IPS-18a (cell line): Measurements from ENCODE around the gene MT1H.
A peak's percentile ranks its signal among the peaks of the same experiment; 100 is the strongest.
"Not testable (repeated sequence)": the region's sequence is repeated elsewhere in the genome, so short reads cannot be mapped to it uniquely, and the experiment has no call there.

Experiments used
- H3K27ac ChIP-seq: one replicate; pipeline ENCODE4 v1.5.1; 2013; ENCODE audit warnings: low read length
- H3K27me3 ChIP-seq: one replicate; pipeline ENCODE4 v1.6.1; 2013; ENCODE audit warnings: mild to moderate bottlenecking, low read length; ENCODE audit not compliant: control insufficient read depth, insufficient read depth
- H3K36me3 ChIP-seq: one replicate; pipeline ENCODE4 v1.6.1; 2013; ENCODE audit warnings: low read depth, low read length; ENCODE audit not compliant: control insufficient read depth
- H3K4me1 ChIP-seq: one replicate; pipeline ENCODE4 v1.6.1; 2013; ENCODE audit warnings: low read depth, low read length; ENCODE audit not compliant: control insufficient read depth
- H3K4me3 ChIP-seq: one replicate; pipeline ENCODE4 v1.5.1; 2013; ENCODE audit warnings: low read length
- H3K9ac ChIP-seq: one replicate; pipeline ENCODE4 v1.6.1; 2013; ENCODE audit warnings: mild to moderate bottlenecking, low read length, moderate library complexity
- H3K9me3 ChIP-seq: one replicate; pipeline ENCODE4 v1.6.1; 2013; ENCODE audit warnings: low read depth, low read length; ENCODE audit not compliant: control insufficient read depth

MT1H gene

GRCh38 chr16:56652600-56652999, 17.0 kb upstream of the MT1H start:
- H3K4me3 ChIP-seq: no peak overlapping the region
- H3K4me1 ChIP-seq: no peaks in the 10 kb centered on the region
- no peaks in the 10 kb centered on the region for H3K36me3 ChIP-seq
- no peak overlapping the region for H3K27ac ChIP-seq
- H3K27me3 ChIP-seq: peaks cover 37% of the 10 kb centered on the region
- H3K9me3 ChIP-seq: no peaks in the 10 kb centered on the region
- H3K9ac ChIP-seq: no peak overlapping the region

DNA sequence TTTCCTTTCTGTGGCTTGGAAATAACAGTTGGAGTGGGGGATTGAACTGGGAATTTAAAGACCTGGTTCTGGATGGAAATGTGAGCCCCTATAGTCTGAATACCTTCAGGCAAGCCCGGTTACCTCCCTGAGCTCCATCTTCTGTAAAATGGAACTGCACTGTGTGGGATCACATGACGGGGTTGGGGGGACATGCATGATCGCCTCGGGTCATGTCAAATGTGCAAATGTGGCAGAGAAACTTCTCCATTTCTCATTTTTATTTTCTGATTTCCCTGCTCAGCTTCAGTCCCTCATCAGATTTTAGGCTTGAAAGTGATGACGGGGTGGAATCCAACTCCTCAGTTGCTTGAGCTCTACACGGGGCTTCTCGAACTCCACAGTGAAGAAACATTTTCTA, 16.4 kb upstream of the MT1H start:
- peaks cover 36% of the 10 kb centered on the region for H3K27me3 ChIP-seq
- no peaks in the 10 kb centered on the region for H3K4me1 ChIP-seq

GRCh38 chr16:56657555-56658326, 11.9 kb upstream of the MT1H start, which contains the start of gene MT1F:
MT1F (plus strand) TSS chr16:56657959; CDS start chr16:56658059, 100 bp downstream.
- Histone ChIP-seq H3K4me1 (no peaks in the 10 kb centered on the region), H3K27me3 (peaks cover 64% of the 10 kb centered on the region), H3K9ac (peak within 1 kb of the TSS; percentile 43), H3K36me3 (no peaks in the 10 kb centered on the region), H3K4me3 (peak within 1 kb of the TSS; percentile 93), H3K27ac (no peak within 1 kb of the TSS), H3K9me3 (no peaks in the 10 kb centered on the region)

More for the DNA sequence above, 16.4 kb upstream of the MT1H start:
- H3K4me3 ChIP-seq: no peak overlapping the region
- no peaks in the 10 kb centered on the region for H3K36me3 ChIP-seq
- no peaks in the 10 kb centered on the region for H3K9me3 ChIP-seq
- no peak overlapping the region for H3K27ac ChIP-seq
- no peak overlapping the region for H3K9ac ChIP-seq

DNA sequence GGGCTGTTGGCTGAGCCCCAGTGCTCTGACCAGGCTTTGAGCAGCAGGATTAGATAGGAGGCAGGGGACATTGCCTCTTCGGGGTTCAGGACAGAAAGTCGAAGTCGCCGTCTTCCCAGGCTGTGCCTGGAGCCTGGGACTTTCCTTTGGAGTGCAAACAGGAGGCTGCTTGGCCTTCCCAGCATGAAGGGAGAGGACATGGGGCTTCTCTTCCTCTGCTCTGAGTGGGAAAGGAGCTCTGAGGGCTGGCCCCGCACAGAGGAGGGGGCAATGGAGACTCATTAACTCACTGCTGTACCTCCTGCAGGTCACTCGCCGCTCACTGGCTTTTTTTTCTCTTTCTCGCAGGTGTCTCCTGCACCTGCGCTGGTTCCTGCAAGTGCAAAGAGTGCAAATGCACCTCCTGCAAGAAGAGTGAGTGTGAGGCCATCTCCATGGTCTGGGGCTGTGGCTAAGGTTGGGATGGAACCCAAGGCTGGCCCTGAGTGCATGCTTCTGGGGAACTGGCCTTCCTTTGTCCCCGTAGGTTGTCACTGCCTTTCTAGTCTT, 11.2 kb upstream of the MT1H start:
- peaks cover 67% of the 10 kb centered on the region for H3K27me3 ChIP-seq
- peak overlapping the region; percentile 93 for H3K4me3 ChIP-seq
- H3K9ac ChIP-seq: peak overlapping the region; percentile 43

GRCh38 chr16:56662357-56663354, 7.0 kb upstream of the MT1H start:
- H3K27me3 ChIP-seq: peaks cover 96% of the 10 kb centered on the region
- peak overlapping the region; percentile 46 for H3K9ac ChIP-seq
- no peaks in the 10 kb centered on the region for H3K4me1 ChIP-seq
- peak overlapping the region; percentile 60 for H3K4me3 ChIP-seq
- H3K9me3 ChIP-seq: no peaks in the 10 kb centered on the region
- H3K27ac ChIP-seq: no peak overlapping the region
- H3K36me3 ChIP-seq: no peaks in the 10 kb centered on the region

More for the DNA sequence above, 11.2 kb upstream of the MT1H start:
- H3K9me3 ChIP-seq: no peaks in the 10 kb centered on the region
- H3K27ac ChIP-seq: no peak overlapping the region
- H3K4me1 ChIP-seq: no peaks in the 10 kb centered on the region
- H3K36me3 ChIP-seq: no peaks in the 10 kb centered on the region

DNA sequence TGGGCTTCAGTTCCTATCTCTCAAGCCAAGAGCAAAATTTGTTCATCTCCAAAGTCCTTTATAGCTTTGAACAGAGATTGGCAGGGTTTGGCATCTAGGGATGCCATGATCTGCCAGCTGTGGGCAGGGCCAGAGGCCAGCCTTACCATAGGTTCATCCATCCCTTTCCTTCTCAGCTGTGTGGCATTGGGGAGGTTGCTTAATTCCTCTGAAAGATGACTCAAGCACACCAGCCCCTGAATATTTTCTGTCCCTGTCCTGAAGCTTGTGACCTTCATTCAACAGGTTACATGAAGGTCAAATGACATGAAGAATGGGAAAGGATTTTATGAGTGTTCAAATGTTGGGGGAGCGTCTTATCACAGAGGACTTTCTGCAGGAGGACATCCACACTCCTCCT, 5.1 kb upstream of the MT1H start:
- no peaks in the 10 kb centered on the region for H3K4me1 ChIP-seq
- peaks cover 97% of the 10 kb centered on the region for H3K27me3 ChIP-seq
- no peak overlapping the region for H3K27ac ChIP-seq
- H3K4me3 ChIP-seq: no peak overlapping the region
- H3K9ac ChIP-seq: no peak overlapping the region
- no peaks in the 10 kb centered on the region for H3K36me3 ChIP-seq
- no peaks in the 10 kb centered on the region for H3K9me3 ChIP-seq

- H3K4me3 ChIP-seq, H3K36me3 ChIP-seq, H3K4me1 ChIP-seq, H3K9ac ChIP-seq, H3K27ac ChIP-seq, H3K9me3 ChIP-seq: not testable (repeated sequence)
- H3K27me3 ChIP-seq: peaks cover 97% of the 10 kb centered on the region
Measured at GRCh38 chr16:56665286-56666261, 4.0 kb upstream of the MT1H start.

DNA sequence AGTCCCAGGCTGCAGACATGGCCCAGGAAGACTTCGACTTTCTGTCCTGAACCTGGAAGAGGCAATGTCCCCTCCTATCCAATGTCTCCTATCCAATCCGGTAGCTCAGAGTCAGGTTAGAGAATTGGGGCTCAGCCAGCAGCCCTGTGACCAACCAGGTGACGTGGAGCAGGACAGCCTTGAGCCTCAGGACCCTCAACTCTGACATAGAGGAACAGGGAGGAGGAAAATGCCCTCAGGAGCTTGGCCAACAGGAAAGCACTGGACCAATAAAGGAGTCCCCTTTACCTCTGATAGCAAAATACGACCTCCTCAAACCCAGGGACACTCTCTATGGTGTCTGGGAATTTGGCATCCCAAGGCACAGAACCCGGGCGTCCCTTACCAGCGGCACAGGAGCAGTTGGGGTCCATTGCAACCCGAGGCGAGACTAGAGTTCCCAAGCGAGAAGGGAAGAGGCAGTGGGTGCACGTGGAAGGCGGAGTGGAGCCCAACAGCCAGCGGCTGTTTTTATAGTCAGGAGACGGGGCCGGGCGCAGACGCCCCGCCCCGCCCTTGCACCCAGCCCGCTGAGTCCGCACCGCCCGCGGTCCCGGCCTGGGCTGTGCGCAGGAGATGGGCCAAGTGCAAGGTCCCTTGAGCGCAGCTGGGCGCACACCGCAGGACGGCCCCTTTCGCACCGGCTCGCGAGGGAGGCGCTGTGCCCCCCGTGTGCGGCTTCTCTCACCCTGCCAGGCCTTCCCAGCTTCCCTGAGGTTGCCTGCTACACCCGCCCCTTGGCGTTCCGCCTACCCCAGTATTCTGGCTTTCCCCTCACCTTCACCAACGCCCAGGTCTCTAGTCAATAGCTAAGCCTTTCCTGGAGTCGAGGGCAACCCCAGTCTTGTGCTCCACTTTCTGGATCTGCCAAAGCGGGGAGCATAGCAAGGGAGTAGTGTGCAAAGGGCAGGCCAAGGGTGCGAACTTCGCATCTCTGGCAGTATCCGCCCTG, 1.7 kb upstream of the MT1H start, which contains the start of gene MT1G:
Gene MT1G, minus strand, starts transcription at position 485 of the 991 bp plus-strand sequence. Its CDS starts 72 bp downstream, at position 413.
- H3K4me1 ChIP-seq: no peaks in the 10 kb centered on the region
- no peaks in the 10 kb centered on the region for H3K36me3 ChIP-seq
- H3K27ac ChIP-seq: no peak within 1 kb of the TSS
- no peak within 1 kb of the TSS for H3K9ac ChIP-seq
- peak within 1 kb of the TSS; percentile 48 for H3K4me3 ChIP-seq
- no peaks in the 10 kb centered on the region for H3K9me3 ChIP-seq
- peaks cover 92% of the 10 kb centered on the region for H3K27me3 ChIP-seq

DNA sequence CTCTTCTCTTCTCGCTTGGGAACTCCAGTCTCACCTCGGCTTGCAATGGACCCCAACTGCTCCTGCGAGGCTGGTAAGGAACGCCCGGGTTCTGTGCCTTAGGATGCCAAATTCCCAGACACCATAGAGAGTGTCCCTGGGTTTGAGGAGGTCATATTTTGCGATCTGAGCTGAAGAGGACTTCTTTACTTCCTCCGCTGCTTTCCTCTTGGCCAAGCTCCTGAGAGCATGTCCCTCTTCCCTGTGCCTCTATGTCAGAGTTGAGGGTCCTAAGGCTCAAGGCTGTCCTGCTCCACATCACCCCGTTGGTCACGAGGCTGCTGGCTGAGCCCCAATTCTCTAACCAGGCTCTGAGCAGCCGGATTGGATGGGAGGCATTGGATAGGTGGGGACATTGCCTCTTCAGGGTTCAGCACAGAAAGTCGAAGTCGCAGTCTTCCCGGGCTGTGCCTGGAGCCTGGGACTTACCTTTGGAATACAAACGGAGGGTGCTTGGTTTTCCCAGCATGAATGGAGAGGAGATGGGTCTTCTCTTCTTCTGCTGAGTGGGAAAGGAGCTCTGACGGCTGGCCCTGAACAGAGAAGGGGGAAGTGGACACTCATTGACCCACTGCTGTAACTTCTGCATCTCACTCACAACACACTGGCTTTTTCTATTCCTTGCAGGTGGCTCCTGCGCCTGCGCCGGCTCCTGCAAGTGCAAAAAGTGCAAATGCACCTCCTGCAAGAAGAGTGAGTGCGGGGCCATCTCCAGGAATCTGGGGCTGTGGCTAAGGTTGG, 416 bp downstream of the MT1H start:
- Histone ChIP-seq H3K4me1 (peaks cover 5% of the 10 kb centered on the region), H3K9ac (no peak overlapping the region), H3K27me3 (peaks cover 77% of the 10 kb centered on the region), H3K36me3 (no peaks in the 10 kb centered on the region), H3K4me3 (no peak overlapping the region), H3K27ac (no peak overlapping the region), H3K9me3 (no peaks in the 10 kb centered on the region)
